ENCODE measurements around the gene ACP7. TPM values are rescaled to one million over a fixed set of nuclear protein-coding genes. Genes with fewer than 3 reads are reported as not detected.

Gene ACP7
- total RNA-seq, 1 donor from 2014 or later = not detected

DNA sequence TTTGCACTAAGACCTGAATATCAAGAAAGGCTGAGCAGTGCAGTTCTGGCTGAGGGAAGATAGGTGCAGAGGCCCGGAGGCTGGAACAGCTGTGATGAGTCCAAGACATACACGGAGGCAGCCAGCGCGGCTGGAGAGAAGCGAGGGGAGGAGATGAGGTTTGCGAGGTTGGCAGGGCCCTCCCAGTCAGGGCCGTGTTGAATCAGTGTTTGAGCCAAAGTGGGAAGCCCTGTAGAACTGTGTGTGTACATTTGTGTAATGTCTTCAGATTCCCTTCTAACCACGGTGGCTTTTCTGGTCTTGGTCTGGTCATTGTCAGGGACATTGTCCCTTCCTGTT is 76.3 kb downstream of the ACP7 start:
- H3K27me3 Mint-ChIP-seq (ENCODE audit: low read depth) = no peaks in the 10 kb centered on the region
- no peaks in the 10 kb centered on the region for H3K9me3 Mint-ChIP-seq
- no peak overlapping the region for H3K4me3 Mint-ChIP-seq
- DNase-seq (ENCODE audit: low spot score in 2 of 2, unreplicated experiment in 2 of 2) = no peak
- H3K36me3 Mint-ChIP-seq = peaks cover 3% of the 10 kb centered on the region
- H3K27ac Mint-ChIP-seq = peak overlapping the region; percentile 84
- peaks cover 52% of the 10 kb centered on the region for H3K4me1 Mint-ChIP-seq
- TF ChIP-seq, protein P1, sequence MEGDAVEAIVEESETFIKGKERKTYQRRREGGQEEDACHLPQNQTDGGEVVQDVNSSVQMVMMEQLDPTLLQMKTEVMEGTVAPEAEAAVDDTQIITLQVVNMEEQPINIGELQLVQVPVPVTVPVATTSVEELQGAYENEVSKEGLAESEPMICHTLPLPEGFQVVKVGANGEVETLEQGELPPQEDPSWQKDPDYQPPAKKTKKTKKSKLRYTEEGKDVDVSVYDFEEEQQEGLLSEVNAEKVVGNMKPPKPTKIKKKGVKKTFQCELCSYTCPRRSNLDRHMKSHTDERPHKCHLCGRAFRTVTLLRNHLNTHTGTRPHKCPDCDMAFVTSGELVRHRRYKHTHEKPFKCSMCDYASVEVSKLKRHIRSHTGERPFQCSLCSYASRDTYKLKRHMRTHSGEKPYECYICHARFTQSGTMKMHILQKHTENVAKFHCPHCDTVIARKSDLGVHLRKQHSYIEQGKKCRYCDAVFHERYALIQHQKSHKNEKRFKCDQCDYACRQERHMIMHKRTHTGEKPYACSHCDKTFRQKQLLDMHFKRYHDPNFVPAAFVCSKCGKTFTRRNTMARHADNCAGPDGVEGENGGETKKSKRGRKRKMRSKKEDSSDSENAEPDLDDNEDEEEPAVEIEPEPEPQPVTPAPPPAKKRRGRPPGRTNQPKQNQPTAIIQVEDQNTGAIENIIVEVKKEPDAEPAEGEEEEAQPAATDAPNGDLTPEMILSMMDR (IDR thresholded peaks at IDR 0.05; ENCODE audit: unreplicated experiment) = no peak

Other genes starting within 250 kb of the ACP7 start
- gene HNRNPL, start 234.4 kb upstream of the ACP7 start, total RNA-seq = 423 to 443 TPM (median 425 TPM) in 3 replicates
- 2.1 to 3.3 TPM (median 2.3 TPM) in 3 replicates for gene RINL, start 206.1 kb upstream of the ACP7 start, total RNA-seq
- gene SIRT2, start 184.8 kb upstream of the ACP7 start, total RNA-seq = 45.2 to 46.5 TPM (median 45.7 TPM) in 3 replicates
- 13.4 to 13.9 TPM (median 13.5 TPM) in 3 replicates for gene NFKBIB, start 184.4 kb upstream of the ACP7 start, total RNA-seq
- gene CCER2, start 172.2 kb upstream of the ACP7 start, total RNA-seq = 1.8 to 2.2 TPM (median 2.0 TPM) in 3 replicates
- 59.0 to 70.7 TPM (median 61.3 TPM) in 3 replicates for gene SARS2, start 153.6 kb upstream of the ACP7 start, total RNA-seq
- 22.3 to 24.3 TPM (median 23.5 TPM) in 3 replicates for gene MRPS12, start 153.4 kb upstream of the ACP7 start, total RNA-seq
- 72.7 to 77.3 TPM (median 72.8 TPM) in 3 replicates for gene FBXO17, start 108.6 kb upstream of the ACP7 start, total RNA-seq
- 9.5 to 10.2 TPM (median 9.6 TPM) in 3 replicates for gene FBXO27, start 51.8 kb upstream of the ACP7 start, total RNA-seq
- 101 to 103 TPM (median 102 TPM) in 3 replicates for gene PAK4, start 41.4 kb downstream of the ACP7 start, total RNA-seq
- gene NCCRP1, start 112.6 kb downstream of the ACP7 start, total RNA-seq = 11.7 to 14.8 TPM (median 12.2 TPM) in 3 replicates
- not detected in 3 replicates for gene SYCN, start 119.9 kb downstream of the ACP7 start, total RNA-seq
- gene IFNL3, start 160.6 kb downstream of the ACP7 start, total RNA-seq = not detected in 3 replicates
- gene IFNL4, start 164.5 kb downstream of the ACP7 start, total RNA-seq = 0.14 to 0.74 TPM (median 0.40 TPM) in 3 replicates
- gene IFNL2, start 184.0 kb downstream of the ACP7 start, total RNA-seq = not detected in 3 replicates
- gene IFNL1, start 212.0 kb downstream of the ACP7 start, total RNA-seq = not detected in 3 replicates
- 19.1 to 20.6 TPM (median 20.4 TPM) in 3 replicates for gene LRFN1, start 236.5 kb downstream of the ACP7 start, total RNA-seq